HTR-8/SVneo (cell line): ENCODE results near the gene NPPC.

Experiments
- DNase-seq: peaks from one replicate; pipeline ENCODE4 v3.0.0; 2011; ENCODE audit warnings: low spot score, mixed read lengths; ENCODE audit not compliant: insufficient read length
- FAIRE-seq: peaks from 2 replicates; lab custom pipeline; 2011; peaks lifted over from hg19 to GRCh38; lab: Jason Lieb, UNC

NPPC gene

DNA sequence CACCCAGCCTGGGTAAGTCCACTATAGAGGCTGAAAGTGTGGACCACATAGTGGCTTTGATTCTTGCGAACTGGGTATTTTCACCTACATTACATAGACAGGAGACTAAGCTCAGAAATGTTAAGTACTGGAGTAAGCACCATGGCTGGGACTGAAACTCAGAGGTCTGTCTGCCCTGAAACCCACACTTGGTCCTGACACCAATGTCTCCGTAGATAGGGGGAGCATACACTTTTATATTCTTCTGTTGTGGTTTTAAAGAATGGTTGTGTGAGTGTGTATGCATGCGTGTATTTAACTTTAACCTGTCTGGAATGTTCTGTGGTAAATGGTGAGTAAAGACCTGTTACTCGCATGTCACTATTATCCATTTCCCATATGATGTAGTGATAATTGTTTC lies 10.3 kb upstream of the NPPC start:
- FAIRE-seq, result no peak
- no peak for DNase-seq

DNA sequence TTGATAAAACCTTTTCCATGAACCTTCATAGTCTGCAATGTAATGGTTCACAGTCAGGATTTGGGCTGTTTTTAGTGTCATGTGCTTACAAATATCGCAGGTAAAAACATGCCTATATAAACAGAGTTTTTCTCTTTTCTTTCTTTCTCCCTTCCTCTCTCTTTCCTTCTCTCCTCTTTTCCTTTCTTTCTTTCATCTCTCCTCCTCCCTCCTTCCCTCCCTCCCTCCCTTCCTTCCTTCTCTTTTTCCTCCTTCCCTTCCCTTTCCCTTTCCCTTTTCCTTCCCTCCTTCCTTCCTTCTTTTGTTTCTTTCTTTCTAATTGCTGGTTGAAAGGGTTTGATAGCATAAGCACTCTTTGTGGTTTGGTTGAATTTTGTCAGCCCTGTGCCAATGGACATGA lies 9.6 kb upstream of the NPPC start:
- FAIRE-seq, result no peak
- DNase-seq, result no peak

DNA sequence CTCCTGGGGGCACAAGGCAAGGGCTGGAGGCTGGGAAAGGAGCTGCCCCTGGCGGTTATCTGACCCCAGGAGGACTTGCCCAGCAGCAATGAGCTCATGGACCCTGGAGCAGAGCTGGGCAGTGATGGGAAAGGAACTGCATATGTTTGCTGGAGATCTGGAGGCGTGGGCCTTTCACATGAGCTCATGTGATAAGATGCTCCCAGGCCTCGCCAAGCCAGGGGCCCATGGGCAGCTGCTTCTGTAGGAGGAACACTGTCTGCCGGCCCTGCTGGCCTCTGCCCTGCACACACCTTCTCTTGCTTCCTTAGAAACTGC lies 9.0 kb upstream of the NPPC start:
- FAIRE-seq, result no peak
- no peak for DNase-seq

DNA sequence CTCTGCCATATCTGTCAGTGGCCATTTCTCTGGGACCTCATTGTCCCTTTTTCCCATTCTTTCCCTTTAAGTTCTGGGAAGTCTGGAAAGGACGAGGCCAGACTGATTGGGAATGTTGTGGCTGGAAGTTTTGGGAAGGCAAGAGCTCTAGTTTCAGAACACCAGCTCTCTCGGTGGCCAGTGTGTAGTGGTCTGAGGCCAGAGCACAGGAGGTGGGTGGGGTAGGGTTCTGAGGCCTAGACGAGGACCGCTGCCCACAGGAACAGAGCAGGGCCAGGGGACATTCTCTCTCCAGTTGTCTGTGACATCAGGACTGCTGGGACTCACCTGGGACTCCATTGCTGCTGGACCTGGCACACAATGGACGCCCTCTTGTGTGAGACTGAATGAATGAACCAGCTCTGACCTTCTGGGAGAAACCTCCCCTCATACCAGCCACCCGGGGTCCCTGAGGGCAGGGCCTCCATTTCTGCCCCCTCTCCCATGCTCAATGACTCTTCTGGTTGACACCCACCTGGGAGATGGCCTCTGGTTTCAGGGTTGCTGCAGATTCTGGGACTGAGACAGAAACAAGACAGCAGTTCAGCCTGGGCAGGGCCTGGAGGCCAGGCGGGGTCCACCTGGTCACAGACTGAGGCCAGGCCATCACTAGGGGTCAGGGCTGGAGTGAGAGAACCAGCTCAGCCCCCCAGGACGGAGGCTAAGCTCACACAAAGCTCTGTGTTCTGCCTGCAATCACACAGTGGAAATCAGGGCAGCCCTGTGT lies 8.4 kb upstream of the NPPC start:
- FAIRE-seq (no peak), DNase-seq (no peak)

DNA sequence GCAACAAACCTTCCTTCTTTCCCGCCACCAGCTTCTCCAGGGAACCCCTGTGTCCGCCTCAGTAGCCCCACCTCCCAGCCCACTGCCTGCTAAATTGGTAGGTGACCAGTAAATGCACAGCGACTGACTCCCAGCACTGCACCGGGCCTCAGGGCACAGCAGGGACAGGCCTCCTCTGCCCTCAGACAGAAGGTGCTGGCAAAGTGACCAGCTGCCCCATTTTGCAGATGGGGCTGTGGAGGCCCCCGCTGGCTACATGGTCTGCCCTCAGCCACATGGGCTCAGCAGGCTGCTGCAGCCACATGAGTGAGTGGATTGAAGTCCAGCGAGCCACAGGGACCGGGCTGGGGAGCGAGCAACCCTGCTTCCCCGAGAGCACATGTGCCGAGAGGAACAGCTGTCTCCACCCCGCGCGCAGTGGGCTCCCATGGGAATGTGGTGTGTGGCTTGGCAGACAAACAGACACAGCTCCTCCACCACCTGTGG lies 7.8 kb upstream of the NPPC start:
- no peak for FAIRE-seq
- DNase-seq, result no peak

DNA sequence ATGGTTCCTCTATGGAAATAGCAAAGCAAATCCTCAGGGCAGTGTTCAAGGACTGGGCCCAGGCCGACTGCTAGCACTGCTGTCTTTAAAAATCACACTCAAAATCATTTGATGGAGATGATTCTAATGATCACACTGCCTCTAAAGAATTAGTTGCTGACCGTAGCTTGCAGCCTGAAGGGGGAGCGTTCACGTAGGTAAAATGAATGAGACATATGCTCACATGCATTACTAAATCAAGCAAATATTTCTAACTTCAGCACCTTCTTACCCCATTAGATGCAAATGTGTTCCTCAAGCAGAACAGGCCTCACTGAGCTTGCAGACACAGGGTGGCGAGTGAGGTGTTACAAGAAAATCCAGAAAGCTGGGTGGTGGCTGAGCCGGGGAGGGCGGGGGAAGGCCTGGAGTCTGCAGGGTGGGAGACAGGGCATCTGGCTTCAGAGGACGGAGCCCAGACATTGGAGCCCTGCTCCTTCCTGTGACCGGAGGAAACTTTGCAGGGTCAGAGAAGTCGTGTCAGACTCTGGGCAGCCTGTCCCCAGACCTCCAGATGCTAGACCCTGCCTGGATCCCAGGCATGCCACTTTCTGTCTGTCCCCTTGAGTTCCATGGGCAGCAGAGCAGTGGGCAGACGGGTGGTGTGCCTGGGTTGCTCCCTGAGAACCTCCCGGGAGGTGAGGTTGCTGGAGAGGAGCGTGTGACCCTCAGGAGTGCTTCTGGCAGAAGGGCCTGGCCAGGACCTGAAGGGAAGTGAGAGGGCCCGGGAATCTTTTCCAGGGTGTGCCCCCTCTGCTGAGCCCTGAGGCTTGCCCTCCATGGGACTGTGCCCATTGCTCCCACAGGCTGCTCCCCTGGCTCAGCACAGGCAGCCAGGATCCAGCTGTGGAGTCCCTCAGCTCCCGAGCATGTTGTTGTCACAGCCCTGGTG lies 7.1 kb upstream of the NPPC start:
- DNase-seq, result no peak
- FAIRE-seq, result no peak

DNA sequence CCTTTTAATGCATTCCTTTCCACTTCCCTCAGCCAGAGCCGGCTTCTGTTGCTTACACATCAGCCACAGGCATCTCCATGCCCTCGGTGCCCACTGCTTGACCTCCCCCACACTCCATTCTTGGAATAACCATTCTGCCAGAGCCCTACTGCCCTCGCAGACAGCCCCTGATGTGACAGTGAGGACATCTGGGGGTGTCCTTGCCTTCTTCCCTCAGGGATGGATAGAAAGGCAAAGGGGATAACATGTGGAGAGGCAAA lies 6.4 kb upstream of the NPPC start:
- DNase-seq (no peak), FAIRE-seq (no peak)

DNA sequence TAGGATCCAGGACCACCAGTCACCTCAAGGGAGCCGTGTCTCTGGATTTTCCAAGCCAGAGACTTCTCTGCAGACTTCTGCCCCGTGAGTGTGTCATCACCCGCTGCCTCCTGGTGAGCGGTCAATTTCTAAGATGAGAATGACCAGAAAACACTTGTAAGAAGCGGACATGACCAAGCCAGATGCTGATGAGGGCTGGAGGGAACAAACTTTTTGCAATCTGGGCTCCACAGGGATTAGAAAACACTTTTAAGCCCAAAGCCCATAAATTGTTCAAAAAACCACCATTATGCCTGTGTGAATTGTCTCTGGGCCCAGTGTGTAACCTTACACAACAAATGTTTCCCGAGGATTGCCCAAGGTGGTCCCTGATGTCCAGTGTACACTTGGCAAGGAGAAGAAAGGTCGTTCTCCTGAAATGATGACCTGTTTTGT lies 5.3 kb upstream of the NPPC start:
- no peak for DNase-seq

DNA sequence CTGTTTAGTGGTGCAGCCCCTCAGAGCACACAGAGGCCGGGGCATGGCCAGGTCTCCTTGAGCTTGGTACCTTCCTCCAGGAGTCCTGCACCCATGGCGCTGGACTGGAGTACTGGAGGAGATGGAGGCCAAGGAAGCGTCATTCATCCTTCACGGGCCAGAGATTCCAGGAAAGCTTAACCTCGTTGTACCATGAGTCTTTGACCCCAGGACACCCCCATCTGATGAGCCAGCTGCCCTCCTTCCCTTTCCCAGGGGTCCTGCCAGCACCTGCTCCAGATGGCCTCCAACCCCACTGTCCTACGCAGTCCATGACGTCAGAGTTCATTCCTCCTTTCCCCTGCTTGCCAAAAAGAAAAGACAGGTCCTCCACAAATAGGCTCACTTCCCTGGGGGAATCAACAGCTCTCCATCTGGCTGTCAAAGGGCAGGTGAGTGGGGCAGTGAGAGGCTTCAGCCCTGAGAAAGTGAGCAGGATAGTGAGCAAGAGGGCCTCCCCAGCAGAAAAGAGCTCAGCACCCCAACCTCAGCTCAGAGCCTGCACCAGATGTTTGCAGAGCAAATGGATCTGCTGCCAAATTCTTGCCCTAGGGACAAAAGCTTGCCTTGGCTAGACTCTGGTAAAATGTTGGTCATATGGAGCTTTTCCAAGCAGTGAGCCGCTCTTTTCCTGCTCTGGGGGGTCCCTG lies 4.5 kb upstream of the NPPC start:
- no peak for DNase-seq

More for the DNA sequence above, 5.3 kb upstream of the NPPC start:
- no peak for FAIRE-seq

DNA sequence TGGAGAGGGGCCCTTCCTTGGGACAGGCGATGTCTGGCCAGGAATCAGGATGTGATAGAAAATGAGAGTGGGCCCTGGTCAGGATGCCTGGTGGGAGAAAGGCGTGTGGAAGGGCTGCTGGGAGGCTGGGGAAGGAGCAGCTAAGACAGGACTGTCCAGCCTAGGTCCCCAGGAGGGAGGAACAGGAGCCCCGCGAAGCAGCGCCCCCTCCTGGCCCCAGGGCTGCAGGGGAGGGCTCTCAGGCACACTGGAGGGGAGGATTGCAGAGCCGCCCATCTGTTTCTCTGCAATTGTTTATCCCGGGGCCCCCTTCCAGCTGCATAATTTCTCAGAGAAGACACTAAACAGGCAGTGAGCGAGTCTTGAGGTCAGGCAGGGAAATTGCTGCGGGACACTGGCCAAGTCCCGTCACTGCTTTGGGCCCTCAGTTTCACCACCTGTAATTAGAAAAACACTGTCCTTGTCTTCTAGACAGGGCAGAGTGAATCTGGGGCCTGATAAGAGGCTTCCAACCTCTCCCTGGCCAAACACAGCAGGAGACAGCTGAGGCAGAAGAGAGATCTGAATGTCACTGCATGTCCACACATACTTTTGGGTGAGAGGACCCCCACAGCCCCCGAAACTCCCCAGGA lies 3.9 kb upstream of the NPPC start:
- FAIRE-seq (no peak), DNase-seq (no peak)

More for the DNA sequence above, 4.5 kb upstream of the NPPC start:
- no peak for FAIRE-seq

DNA sequence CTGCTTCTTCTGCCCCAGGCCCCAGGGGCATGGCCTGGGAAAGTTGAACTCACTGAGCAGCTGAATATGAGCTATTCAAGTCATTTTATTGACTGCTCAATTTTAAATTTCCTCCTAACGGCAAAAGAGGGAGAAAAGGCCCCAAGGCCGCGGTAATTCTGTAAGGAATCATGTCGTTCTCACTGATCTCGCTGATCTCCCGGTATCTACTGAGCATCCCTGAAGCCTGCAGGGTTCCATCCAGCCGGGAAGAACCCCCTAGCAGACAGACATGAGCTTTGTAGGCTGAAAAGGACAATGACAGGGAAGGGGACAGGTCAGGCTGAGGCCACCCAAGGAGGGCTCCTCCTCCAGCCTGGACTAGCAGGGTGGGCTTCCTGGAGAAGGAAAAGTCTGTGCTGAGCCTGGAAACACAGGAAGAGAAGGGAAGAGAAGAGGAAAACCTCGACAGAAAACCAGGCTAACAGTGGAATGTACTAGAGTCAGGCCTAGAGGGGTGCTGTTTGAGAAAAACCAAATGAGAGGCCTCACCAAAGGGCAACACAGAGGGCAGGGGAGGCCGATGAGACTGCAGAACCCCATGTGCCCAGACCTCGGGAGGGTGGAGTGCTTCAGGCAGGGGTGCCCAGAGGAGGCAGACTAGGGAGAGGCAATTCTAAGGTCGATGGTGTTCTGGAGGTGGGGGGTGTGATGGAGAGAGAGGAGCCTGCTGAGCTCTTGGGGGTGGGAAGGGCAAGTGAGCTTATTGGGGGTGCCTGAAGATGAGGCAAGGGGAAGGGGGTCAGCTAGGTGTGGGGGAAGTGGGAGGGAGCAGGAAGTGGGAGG lies 2.9 kb upstream of the NPPC start:
- FAIRE-seq, result no peak
- DNase-seq, result no peak

DNA sequence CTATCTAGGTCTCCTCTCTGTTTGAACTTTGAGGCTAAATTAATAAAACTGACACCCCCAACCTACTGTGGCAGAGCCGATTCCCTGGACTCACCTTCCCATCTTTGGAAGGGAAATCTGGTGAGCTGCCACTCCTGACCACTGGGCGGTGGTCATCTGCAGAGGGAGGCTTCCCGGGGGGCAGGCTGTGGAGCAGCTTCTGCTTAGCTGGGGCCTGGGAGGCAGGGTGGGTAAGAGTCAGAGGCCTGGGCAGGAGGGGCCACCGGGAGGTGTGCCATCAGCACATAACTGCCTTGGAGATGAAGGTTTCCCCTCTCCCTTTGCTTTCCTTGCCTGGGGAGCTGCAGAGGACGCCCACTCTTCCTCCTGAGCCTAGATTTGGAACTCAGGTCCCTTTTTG lies 2.3 kb upstream of the NPPC start:
- no peak for FAIRE-seq
- peak; percentile 36 for DNase-seq

DNA sequence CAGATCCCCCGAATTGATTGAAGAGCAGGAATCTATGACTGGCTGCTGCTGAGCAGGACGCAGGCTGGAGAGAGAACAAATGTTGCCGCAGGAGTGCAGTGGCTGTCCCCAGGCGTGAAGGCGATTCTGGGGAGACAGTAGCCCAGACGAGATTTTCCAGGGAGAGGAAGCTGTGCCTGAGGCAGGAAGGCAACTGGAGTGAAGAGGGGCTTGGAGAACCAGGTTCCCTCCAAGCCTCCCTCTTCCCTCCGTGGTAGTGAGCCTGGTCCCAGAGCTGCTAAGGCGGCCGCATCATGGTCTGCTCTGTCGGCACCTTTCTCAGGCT lies 1.3 kb upstream of the NPPC start:
- DNase-seq (no peak), FAIRE-seq (no peak)

DNA sequence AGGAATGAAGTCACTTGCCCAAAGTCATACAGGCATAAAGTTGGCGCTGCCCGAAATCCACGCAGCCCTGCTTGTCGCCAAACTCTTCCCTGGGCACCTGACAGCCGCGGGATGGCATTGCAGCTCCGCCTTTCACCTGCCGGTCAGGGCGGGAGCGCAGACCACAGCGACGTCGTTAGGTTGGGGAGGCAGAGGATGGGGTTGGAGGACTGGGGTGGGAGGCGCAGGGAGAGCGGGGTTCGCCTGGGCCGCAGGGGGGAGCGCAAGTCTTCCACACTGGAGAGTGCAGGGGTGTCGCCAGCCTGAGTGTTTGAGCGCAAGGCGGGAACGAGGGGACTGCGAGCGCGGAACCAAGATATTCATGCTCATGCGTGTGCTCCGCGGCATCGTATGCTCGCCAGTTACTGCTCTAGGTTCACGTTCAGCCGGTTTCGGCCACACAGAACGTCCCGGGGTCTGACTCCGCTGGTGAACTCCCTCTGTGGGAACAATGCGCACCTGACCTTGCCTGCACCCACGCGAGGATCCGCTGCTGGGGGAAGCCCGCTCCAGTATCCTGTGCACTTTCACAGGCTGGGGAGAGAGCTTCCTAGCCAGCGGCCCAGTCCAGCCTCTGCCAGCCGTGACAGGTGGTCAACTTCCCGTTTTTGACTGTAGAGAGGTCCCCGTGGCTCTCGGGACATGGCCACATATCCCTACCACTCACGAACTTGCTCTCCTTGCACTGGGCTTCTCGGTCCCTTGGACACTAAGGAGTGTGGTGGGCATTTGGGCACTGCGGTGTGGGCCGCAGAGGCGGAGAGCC lies 767 bp upstream of the NPPC start:
- DNase-seq (no peak), FAIRE-seq (no peak)

DNA sequence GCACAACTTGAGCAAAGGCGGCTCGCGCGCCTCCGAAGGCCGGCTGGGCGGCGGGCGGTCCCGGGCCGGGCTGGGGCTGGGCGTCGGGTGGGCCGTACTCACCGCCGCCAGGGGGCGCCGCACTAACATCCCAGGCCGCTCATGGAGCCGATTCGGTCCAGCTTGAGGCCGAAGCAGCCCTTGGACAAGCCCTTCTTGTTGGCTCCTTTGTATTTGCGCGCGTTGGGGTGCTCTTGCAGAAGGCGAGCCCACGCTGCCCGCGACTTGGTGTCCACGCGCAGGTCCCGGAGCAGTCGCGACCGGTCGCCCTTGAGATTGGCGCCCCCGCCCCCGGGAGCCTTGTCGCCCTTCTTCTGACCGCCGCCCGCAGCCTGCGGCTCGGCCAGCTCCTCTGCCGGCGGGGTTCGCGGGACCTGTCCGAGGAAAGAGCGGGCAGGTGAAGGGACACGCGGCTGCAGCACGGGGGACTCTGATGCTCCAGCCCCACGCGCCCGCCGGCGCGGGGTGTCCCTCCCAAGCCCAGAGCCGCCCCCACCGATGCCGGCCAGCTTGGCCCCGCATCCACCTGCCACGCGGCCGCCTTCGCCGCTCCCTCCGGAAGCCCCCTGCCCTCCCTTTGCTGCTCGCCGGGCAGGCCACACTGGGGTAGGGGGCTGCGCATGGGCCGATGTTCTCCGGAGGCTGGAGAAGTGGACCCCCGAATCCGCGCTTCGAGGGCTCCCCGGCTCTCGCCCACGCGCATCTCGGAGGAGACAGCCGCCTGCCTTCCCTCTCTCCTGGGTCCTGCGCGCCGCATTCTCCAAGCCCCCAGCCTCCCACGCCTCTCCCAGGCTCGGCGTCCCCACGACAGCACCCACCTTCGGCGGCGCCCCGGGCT lies 655 bp downstream of the NPPC start:
- FAIRE-seq (peak; percentile 72), DNase-seq (peak; percentile 84)

DNA sequence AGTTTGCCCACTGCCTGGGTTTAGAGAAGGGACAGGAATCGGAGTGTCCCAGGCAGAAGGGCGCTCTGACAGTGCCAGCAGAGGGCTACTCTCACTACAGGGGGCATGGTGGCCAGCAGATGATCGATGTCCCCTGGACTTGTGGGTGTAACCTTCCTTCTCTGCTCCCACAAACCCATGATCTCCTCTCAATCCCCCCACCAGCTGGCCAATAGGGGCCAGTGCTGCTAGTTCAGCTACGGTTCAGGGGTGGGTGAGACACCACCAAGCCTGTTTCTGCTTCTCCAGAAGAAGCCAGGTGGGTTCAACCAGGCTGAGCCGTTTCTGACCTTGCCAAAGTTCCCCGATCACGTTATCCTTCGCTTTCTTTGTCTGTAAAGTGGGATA lies 1.3 kb downstream of the NPPC start:
- FAIRE-seq (no peak), DNase-seq (no peak)

DNA sequence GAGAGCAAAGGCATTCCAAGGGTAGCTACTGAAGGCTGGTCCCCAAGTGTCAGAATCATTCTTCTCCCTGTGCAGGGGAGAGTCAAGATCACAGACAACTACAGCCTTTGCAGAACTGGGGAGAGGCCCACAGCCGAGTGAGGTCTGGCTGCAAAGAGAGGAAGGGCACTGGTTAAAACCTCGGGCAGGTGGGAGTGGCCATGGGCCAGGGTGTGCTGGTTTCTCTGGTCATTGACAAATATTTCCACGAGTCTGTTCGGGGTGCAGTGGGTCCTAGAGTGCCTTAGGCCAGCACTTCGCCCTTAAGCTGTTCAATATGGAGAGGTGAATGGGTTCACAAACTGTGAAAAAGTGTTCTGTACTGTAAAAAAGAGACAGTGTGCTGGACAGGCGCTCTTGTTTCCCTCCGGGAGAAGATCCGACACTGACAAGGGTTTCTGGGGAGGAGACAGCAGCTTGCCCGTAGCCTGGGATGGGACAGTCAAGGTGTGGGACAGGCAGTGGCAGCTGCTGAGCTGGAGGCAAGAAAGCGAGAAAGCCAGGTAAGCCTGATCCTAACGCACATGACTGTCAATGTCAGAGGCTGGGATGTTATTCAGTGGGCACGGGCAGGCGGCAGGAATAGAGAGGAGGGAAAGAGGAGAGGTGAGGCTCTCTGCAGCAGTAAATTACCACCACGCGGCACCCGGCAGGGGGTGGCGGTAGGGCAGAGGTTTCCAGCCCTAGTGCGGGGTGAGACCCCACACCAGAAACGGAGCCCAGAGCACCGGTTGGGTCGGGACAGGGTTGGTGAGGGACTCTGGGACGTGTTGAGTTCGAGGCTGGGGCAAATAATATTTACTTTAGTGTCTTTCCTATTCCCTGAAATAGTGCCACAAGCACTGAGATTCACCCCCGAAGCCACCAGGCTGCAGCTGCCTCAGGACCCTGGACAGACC lies 2.0 kb downstream of the NPPC start:
- FAIRE-seq (no peak), DNase-seq (no peak)
